ENCODE data around the gene NCAPG.

DNA sequence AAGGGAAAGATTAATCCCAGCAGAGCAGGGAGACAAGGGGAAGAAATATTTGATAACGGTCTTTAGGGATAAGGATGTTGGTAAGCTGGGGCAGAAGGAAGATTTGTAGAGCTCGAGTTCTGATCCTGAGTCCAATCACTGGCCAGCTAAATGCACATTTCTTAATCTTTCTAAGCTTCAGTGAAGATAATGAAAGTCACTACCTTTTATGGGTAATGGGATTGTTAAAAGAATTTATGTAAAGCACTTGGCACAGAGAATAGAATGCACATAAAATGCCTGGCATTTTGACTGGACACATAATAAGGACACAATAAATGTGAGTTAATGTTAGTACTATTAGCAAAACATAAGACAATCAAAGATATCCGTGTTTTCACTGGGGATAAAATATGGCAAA is 43.3 kb downstream of the NCAPG start:
- TF ChIP-seq POLR2AphosphoS5 (IDR thresholded peaks at IDR 0.05; ENCODE audit: borderline replicate concordance, low read depth, low read length) (no peak), EZH2 (IDR thresholded peaks at IDR 0.05) (no peak)

Data from SK-N-MC (cell line).